NT2/D1 (cell line): ENCODE results near the gene CACNA1G.

Experiments used
- DNase-seq: peaks from one replicate; pipeline ENCODE4 v3.0.0-alpha.2; 2011; ENCODE audit warnings: low read depth, low spot score
- H3K27me3 ChIP-seq: 2 replicates; pipeline ENCODE4 v1.6.0; 2011; ENCODE audit warnings: mild to moderate bottlenecking; ENCODE audit not compliant: insufficient read length, insufficient read depth
- H3K36me3 ChIP-seq: 2 replicates; pipeline ENCODE4 v1.6.1; 2011; ENCODE audit warnings: mild to moderate bottlenecking, low read length, mixed read lengths; ENCODE audit not compliant: insufficient read depth, insufficient read length
- H3K4me1 ChIP-seq: 2 replicates; pipeline ENCODE4 v1.5.1; 2011; ENCODE audit not compliant: insufficient read depth, insufficient read length
- H3K4me3 ChIP-seq: 2 replicates; pipeline ENCODE4 v1.5.1; 2011; ENCODE audit warnings: low read depth; ENCODE audit not compliant: insufficient read length
- H3K9ac ChIP-seq: 2 replicates; pipeline ENCODE4 v1.6.0; 2011; ENCODE audit warnings: low read depth; ENCODE audit not compliant: insufficient read length
- H3K9me3 ChIP-seq: 2 replicates; pipeline ENCODE4 v1.5.1; 2011; ENCODE audit warnings: mild to moderate bottlenecking, low read length; ENCODE audit not compliant: insufficient read depth
- SUZ12 ChIP-seq: IDR thresholded peaks from 2 replicates; pipeline ENCODE4 v1.6.1; 2011; ENCODE audit not compliant: insufficient read length, insufficient read depth; ENCODE audit errors: extremely low read depth
- YY1 ChIP-seq: IDR thresholded peaks from 2 replicates; pipeline ENCODE4 v1.6.1; 2011; ENCODE audit not compliant: insufficient read length, insufficient read depth
- ZNF274 ChIP-seq: IDR thresholded peaks from 2 replicates; pipeline ENCODE4 v1.6.1; 2011; ENCODE audit warnings: mild to moderate bottlenecking, low read depth, low read length

The CACNA1G gene

DNA sequence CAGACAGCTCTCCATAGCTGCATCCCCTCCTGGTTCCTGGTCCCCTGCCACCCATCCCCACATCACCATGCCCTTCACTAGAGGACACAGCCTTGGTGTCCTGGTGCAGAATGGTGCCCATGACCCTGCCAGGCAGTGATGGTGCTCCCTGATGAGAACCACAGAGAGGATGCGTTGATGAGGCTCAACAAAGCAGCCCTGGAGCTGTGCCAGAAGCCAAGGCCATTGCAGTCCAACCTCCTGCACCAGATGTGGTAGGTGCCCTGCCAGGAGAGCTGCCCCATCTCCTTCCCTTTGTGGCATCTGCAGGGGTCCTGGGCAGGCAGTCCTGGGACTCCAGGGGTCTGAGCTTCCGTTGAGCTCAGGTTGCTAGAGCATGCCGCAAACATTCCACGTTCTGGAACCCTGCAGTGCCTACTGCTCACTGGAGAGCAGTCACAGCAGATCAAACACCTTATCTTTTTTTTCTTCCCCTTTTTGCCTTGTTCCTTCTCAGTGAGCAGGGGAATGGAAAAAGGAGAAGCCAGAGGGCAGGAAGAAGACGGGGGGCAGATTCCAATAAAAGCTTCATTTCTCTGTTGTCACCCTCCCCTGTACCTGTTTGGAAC, 33.3 kb upstream of the CACNA1G start:
- H3K9me3 ChIP-seq = no peaks in the 10 kb centered on the region
- H3K4me1 ChIP-seq = peaks cover 10% of the 10 kb centered on the region
- no peaks in the 10 kb centered on the region for H3K36me3 ChIP-seq
- DNase-seq = no peak
- H3K4me3 ChIP-seq = no peak overlapping the region
- peaks cover 13% of the 10 kb centered on the region for H3K27me3 ChIP-seq
- TF ChIP-seq YY1 (no peak), SUZ12 (no peak), ZNF274 (no peak)
- H3K9ac ChIP-seq = no peak overlapping the region

DNA sequence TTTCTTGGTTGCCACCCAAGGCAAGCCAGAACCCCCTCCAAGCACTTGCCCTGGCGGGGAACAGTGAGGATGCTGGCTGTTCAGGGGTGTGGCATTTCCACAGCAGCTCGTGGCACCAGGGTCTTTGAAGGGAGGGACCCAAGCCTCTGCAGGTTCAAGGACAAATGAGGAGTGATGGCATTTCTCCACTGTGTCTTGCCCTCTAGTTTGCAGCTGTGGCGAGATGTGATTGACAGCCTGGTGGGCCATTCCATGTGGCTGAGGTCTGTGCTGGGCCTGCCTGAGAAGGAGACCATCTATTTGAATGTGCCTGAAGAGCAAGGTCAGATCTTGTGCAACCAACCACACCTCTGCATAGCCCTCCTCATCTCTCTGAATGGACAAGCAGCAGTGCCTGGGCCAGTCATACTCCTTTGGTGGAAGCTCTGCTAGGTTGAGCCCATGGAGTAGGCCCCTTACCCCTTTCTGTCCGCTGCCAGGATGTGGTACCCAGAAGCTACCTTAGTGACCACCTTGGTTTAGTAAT, 32.5 kb upstream of the CACNA1G start:
- TF ChIP-seq SUZ12 (no peak), YY1 (no peak), ZNF274 (no peak)
- Histone ChIP-seq H3K4me1 (peaks cover 11% of the 10 kb centered on the region), H3K36me3 (no peaks in the 10 kb centered on the region), H3K27me3 (peaks cover 20% of the 10 kb centered on the region), H3K4me3 (no peak overlapping the region), H3K9me3 (no peaks in the 10 kb centered on the region), H3K9ac (no peak overlapping the region)
- DNase-seq = no peak

DNA sequence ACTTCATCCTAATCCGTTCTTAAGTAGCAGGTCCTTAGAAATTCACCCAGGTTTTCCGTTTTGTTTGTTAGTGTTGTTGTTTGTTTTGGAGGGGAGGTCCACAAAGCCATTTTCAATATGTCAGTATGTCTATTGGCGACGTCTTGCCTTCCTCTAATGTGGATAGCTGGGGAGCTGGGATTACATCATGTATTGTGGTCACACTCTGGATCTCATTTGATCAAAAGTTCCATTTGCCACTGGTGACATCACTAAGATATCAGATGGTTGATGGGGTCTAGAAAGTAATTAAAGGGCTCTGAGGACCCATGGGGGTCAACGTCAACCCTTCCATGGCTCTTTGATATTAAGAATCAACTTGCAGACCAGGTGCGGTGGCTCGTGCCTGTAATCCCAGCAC, 30.7 kb upstream of the CACNA1G start:
- peaks cover 39% of the 10 kb centered on the region for H3K27me3 ChIP-seq
- peaks cover 27% of the 10 kb centered on the region for H3K4me1 ChIP-seq

DNA sequence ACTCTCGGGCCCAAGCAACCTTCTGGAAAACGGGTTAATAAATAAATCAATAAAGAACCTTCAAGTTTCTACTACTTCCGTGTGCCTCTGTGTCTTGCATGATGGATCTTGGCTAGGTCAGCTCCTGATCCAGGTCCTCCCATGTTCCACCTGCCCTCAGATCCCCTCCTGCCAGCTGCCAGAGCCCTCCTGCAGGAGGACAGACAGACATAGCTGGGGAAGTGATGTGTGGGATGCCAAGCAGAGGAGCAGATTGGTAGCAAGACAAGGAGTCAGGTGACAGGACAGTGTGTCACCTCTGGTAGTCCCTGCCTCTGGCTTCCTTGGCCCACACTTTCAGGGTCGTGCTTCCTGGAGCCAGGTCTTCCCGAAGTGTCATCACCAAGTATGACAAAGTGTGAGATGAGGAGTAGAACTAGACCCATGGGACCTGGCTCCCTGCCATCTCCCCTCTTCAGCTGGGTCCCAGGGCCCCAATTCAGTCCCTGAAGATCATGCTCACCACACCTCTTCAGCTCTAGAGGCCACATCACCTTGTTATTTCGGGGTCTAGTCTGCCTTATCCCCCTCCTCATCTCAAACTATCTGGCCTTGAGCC, 29.0 kb upstream of the CACNA1G start:
- Histone ChIP-seq H3K9ac (no peak overlapping the region), H3K9me3 (no peaks in the 10 kb centered on the region), H3K4me1 (peaks cover 27% of the 10 kb centered on the region), H3K4me3 (no peak overlapping the region), H3K36me3 (no peaks in the 10 kb centered on the region), H3K27me3 (peaks cover 41% of the 10 kb centered on the region)
- no peak for DNase-seq
- no peak for TF ChIP-seq YY1
- no peak for TF ChIP-seq ZNF274
- TF ChIP-seq SUZ12 = no peak

More for the DNA sequence above, 30.7 kb upstream of the CACNA1G start:
- H3K36me3 ChIP-seq = no peaks in the 10 kb centered on the region
- H3K4me3 ChIP-seq = no peak overlapping the region
- H3K9ac ChIP-seq = no peak overlapping the region
- TF ChIP-seq SUZ12 = no peak
- TF ChIP-seq YY1 = no peak
- TF ChIP-seq ZNF274 = no peak
- no peak for DNase-seq
- H3K9me3 ChIP-seq = no peaks in the 10 kb centered on the region

DNA sequence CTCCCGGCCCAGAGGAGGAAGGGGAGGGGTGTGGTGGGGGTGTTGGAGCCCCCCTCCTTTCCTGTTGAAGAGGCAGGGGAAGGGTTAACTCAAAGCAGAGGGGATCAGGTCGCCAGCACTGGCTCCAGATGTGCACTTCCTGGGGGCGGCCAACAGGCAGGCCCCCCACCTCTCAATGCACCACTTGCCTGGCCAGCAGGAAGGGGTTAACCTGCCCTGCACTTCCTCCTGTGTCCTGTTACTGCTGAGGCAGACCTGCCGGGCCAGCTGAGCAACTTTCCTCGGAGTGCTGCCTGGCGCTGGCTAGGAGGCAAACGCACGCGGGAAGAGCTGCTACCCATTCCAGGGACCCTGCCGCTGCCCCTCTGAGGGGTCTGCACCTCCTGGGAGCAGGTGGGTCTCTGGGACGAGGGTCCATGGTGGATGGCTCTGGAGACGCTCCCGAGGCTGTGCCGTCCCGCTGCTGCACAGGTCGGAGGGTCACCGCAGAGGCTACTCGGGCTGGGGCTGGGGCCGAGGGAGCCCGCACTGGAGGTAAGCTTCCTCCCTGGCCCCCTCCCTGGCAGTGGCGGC, 28.0 kb upstream of the CACNA1G start, which contains the start of gene EPN3:
EPN3 (plus strand) TSS at position 284 of the 573 bp plus-strand sequence. CDS start 3,822 bp downstream, outside the sequence.
- peaks cover 41% of the 10 kb centered on the region for H3K27me3 ChIP-seq
- peaks cover 24% of the 10 kb centered on the region for H3K4me1 ChIP-seq
- H3K4me3 ChIP-seq = peak within 1 kb of the TSS; percentile 44
- no peak for DNase-seq
- TF ChIP-seq SUZ12 (no peak), ZNF274 (no peak), YY1 (no peak)
- no peaks in the 10 kb centered on the region for H3K9me3 ChIP-seq
- peak within 1 kb of the TSS; percentile 68 for H3K9ac ChIP-seq
- no peaks in the 10 kb centered on the region for H3K36me3 ChIP-seq

DNA sequence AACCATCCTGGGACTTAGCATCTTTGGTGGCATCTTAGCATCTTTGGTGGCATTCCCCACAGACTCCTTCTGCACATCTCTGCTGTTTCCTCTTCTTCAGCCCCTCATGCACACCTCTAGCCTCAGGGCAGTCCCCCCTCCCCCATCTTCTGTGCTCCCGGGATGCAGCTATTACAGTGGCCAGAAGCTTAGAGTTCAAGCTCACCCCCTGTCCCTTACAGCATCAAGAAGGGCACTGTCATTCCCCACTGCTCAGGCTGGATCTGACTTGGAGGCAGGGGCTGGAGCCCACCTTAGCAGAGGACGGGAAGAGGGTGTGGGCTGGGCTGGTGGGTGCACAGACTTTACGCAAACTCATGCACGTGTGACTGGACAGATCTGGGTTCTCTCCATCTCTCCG, 27.3 kb upstream of the CACNA1G start:
- TF ChIP-seq SUZ12 (no peak), YY1 (no peak), ZNF274 (no peak)
- Histone ChIP-seq H3K36me3 (no peaks in the 10 kb centered on the region), H3K4me1 (peaks cover 27% of the 10 kb centered on the region), H3K9me3 (no peaks in the 10 kb centered on the region), H3K27me3 (peaks cover 41% of the 10 kb centered on the region), H3K9ac (peak overlapping the region; percentile 68), H3K4me3 (peak overlapping the region; percentile 44)
- DNase-seq = no peak

DNA sequence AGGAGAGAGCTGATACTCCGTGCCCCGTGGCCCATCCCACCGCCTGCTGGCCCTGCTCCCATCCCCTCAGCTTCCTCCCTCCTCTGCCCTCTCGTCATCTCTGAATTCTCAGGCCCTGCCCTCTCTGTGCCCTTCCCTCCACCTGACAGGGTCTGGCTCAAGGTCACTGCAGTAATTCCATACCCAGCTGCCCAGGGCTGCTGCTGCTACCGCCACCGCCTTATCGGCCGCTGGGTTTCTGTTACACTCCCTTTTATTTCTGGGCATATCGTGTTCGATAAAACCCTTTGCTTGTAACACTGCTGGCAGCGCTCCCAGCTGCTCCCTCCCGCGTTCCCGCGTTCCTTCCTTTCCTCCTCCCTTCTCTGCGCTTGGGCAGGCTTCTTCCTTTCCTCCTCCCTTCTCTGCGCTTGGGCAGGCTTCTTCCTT, 26.8 kb upstream of the CACNA1G start:
- TF ChIP-seq SUZ12 (no peak), YY1 (no peak), ZNF274 (no peak)
- H3K27me3 ChIP-seq = peaks cover 41% of the 10 kb centered on the region
- no peaks in the 10 kb centered on the region for H3K9me3 ChIP-seq
- no peak overlapping the region for H3K4me3 ChIP-seq
- no peak for DNase-seq
- no peaks in the 10 kb centered on the region for H3K36me3 ChIP-seq
- peaks cover 33% of the 10 kb centered on the region for H3K4me1 ChIP-seq
- peak overlapping the region; percentile 54 for H3K9ac ChIP-seq
